G401 (cell line): ENCODE data around the gene HIF3A. TPM values are rescaled to one million over a fixed set of nuclear protein-coding genes. Genes with fewer than 3 reads are reported as not detected.
A peak's percentile ranks its signal among the peaks of the same experiment; 100 is the strongest.
"Not testable (repeated sequence)": the region's sequence is repeated elsewhere in the genome, so short reads cannot be mapped to it uniquely, and the experiment has no call there.

ENCODE experiments used
- DNase-seq: peaks from one replicate; pipeline ENCODE4 v3.0.0-alpha.2; 2015; ENCODE audit warnings: low spot score
- in situ Hi-C: cut with HindIII; loops from 2 replicates; pipeline ENCODE4 v1.10.0; 2016; ENCODE audit warnings: low sequenced_read_pairs, mixed read lengths
- total RNA-seq: library from RNA; depleted of rRNA; stranded (reverse); fragments of >200 nt; shearing (Covaris generic); gene quantifications from 2 replicates; pipeline ENCODE4 v1.2.3, GENCODE V29; 2014

Gene HIF3A
- total RNA-seq, 1 experiment from 2014 or later = not detected

DNA sequence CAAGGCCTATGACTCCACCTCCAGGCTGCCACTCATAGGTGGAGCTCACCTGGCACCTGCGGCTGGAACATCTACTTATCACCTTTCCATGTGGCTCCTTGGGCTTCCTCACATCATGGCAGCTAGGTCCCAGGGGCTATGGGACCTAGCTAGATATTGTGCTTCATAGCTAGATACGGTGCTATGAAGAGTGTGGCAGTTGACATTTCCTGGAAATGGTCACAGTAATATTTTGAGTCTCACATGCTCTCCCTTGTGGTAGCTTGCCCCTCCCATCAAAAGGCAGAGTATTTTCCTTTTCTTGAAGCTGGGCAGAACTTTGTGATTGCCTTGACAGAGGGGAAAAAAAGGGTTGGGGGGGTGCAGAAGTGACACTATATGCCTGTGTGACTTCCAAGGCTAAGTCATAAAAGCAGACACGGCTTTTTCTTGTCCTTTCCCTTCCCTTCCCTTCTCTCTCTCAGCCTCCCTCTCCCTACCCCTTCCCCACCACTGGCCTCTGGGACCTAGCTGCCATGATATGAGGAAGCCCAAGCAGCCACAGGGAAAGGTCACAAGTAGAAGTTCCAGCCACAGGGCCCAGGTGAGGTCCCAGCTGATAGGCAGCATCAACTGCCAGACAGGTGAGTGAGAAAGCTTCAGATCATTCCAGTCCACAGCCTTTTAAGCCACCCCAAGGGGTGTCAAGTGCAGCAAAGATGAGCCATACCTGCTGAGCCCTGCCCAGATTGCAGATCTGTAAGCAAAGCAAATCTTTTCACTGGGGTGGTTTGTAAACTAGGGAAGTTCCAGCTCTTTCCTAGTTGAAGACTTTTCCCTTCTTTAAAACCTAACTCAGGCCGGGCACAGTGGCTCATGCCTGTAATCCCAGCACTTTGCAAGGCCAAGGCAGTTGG is 6.9 kb upstream of the HIF3A start:
- in situ Hi-C loops = no loop called here
- no peak for DNase-seq

DNA sequence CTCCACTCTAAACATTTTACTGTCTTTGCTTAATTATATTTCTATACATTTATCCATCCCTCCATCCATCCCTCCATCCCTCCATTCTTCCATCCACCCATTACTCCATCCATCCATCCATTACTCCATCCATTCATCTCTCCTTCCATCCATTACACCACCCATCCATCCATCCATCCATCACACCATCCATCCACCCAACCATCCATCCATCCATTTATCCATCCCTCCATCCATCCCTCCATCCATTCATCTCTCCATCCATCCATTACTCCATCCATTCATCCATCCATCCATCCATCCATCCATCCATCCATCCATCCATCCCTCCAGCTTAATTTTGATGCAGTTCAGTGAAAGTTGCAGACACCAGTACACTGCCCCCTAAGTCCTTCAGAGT is 5.0 kb upstream of the HIF3A start:
- in situ Hi-C loops = no loop called here

DNA sequence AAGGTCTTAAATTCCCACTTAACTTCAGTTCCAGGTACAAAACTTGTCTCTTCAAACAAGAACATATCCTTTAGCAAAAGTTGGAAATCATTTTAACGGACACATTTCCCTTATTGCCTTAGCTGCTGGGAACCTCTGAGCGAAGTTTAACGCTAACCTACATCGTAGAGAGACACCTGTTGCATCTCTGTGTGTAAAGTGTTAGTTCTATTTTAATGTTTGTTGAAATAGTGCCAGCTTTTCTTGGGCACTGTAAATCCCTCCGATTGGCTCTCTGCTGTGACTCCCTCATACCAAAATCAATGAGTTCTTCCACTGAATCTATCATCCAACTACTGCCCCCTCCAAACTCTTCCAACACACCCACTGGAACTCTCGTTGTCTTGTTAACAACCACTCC is 2.3 kb upstream of the HIF3A start:
- in situ Hi-C loops = no loop called here
- no peak for DNase-seq

More for the DNA sequence above, 5.0 kb upstream of the HIF3A start:
- no peak for DNase-seq

DNA sequence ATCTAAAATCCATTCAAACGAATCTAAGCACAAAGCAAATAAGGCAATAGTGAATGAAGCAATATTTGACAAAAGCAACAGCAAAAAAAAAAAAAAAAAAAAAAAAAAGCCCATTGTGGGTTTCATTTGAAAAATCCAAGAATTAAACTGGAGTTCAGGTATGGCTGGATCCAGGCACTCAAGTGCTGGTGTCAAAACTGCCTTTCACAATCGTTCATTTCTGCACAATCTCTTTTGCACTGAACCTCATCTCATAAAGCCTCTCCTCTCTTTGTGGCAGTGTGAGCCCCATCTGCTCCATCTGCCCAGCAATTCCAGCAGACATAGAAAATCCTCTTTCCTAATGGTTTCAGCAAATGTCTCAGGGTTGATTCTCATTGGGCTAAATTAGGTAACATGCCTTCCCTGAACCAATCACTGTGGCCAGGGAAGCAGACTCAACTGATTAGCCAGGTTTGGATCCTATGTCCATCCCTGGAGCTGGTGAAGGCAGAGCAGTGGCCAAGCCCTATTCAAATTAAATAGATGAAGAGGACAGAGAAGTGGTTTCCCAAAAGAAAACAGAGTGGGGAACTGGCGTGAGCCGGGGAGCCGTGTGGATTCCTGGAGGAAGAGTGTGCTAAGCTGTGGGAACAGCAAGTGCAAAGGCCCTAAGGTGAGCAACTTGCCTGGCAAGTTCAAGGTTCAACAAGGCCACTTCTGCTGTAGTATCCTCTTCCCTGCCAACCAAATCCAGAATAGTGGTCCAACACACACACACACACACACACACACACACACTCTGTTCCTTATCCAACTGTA is 1.2 kb upstream of the HIF3A start:
- DNase-seq = no peak
- in situ Hi-C loops = no loop called here

DNA sequence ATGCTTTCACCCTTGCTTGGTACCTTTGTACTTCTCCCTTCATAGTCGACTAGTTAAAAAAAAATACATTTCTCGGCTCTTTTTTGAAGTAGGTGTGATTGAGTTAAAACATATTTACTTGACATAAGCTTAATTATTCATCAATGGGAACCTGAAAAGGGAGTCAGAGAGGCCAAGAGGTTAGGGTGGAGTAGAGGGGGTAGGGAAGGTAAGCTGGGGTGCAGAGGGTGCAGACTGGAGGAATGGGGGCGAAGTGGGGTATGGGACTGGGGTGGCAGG is 701 bp upstream of the HIF3A start:
- in situ Hi-C loops = no loop called here

DNA sequence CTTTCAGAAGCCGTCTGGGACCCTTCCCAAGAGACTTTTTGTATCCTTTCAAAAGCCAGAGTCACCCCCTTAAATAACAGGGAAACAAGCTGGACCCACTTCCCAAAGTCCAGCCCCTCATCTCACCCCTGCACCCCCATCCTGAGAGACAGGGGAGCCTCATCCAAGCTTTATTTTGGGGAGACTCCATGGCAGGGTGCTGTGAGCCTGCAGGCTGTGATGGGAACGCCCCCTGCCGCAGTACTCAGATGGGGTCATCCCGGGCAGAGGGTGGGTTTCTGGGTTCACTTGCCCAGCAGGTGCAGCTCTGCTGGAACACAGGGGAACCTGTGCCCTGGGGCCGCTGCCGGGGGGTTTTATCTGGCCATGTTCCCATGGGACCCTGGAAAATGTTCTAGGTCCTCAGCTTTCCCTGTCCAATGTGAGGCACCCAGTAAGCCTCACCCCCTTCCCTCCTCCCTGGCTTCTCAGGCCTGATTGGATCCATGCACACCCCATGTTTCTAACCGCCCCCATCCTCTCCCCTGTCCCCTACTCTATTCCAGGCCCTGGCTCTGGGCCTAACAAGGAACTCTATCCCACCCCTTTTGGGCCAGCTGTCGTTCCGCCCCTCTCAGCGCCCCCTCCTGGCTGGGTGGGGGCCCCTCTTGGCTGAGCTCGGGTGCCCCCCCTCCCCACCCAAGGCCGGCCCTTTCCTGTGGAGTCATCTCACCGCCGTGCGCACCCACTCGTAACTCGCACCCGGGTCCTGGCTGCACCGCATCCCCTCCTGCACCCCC is 1.0 kb downstream of the HIF3A start:
- in situ Hi-C loops = no loop called here
- peak; percentile 37 for DNase-seq

More for the DNA sequence above, 701 bp upstream of the HIF3A start:
- DNase-seq = no peak

DNA sequence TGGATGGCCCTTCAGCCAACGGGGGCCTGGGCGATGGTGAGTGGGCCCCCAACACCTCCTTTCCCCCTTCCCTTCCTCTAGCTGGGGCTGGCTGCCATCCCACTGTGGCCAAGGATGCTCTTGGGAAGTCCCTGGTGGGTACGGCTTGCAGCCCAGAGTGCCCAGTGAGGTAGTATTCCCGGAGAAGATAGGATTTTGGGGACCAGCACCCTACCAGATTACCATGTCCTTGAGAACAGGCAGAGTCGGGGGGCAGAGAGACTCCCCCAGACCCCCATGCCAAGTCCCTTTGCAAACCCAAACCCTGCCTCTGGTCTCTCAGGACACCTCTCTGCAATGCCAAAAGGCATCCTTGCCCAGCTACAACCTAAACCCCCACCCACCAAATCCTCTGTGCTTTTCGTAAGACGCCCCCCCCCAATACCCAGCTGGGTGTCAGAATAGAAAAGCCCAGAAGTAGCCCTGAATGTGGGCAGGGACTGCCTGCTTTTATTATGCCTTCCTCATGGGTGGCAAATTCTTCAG is 1.7 kb downstream of the HIF3A start:
- in situ Hi-C loops = no loop called here
- DNase-seq = no peak

DNA sequence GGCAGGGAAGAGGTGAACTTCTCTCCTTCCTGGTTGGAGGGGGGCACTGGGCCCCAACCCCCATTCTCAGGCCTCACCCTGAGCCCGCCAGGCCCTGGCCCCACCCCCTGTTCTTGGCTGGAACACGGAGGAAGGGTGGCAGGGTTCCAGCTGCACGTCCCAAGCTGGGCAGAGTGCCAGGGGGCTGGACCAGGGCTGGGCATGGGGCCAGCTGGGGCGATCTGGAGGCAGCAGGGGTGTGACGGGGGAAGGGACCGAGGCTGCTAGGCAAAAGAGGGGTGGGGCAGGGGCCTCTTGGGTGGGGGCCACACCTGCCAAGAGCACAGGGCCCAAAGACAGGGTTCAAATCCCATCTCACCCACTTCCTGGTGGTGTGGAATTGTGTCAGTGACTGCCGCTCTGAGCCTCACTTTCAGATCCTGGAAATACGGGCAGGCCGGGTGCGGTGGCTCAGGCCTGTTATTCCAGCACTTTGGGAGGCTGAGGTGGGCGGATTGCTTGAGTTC is 2.2 kb downstream of the HIF3A start:
- in situ Hi-C loops = no loop called here
- peak; percentile 22 for DNase-seq

DNA sequence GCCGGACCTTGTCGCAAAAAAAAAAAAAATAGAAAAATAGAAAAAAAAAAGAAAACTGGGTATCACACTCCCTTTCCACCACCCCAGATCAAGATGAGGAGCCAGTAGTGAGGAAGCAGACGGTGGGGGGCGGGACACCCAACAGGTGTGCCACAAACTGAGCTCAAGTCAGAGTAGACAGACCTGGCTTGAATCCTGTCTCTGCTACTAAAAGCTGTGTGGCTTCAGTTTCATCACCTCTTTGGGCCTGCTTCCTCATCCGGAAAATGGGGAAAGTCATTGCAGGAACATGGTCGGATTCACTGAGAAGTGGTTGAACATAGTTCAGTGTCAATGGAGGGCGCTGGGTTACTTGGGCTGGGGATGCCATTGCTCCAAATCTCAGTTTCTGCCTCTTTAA is 2.9 kb downstream of the HIF3A start:
- in situ Hi-C loops = no loop called here
- no peak for DNase-seq

DNA sequence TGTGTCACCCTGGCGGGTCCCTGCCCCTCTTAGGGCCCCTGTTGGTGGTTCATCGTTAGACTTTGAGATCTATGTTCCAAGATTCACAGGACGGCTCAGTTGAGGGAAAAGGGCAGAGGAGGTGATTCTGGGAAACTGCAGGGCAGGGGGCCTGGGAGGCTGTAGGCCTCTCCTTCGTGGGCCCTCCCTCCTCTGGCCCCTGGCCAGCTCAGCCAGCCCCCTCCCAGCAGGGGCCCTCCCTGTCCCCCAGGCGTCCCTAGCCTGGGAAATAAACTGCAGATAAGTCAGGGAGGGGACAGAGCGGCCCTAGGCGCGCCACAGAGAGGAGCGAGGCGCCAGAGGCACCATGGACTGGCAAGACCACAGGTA is 6.5 kb downstream of the HIF3A start:
- no peak for DNase-seq
- in situ Hi-C loops = no loop called here

DNA sequence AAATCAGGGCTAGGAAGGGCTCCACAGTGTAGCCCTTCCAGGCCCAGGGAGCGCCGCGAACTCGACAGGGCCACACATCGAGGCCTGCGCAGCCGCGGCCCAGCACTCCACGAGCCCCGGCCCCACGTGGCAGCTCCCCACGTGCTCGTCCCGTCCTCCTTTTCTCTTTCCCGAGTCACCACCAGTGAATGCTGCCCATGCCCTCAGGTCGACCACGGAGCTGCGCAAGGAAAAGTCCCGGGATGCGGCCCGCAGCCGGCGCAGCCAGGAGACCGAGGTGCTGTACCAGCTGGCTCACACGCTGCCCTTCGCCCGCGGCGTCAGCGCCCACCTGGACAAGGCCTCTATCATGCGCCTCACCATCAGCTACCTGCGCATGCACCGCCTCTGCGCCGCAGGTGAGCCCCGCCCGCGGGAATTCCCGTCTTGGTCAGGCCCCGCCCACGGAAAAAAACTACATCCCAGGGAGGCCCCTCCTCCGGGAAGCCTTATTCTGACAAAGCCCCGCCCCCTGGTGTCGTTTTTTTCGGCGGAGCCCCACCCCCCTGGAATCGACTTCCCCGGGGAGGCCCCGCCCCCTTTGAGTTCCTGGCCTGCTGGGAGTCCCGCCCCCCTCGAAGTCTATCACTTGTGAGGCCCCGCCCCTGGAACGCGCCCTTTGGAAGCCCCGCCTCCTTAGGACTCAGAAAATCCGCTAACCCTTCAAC is 7.0 kb downstream of the HIF3A start:
- in situ Hi-C loops = no loop called here
- DNase-seq = no peak

DNA sequence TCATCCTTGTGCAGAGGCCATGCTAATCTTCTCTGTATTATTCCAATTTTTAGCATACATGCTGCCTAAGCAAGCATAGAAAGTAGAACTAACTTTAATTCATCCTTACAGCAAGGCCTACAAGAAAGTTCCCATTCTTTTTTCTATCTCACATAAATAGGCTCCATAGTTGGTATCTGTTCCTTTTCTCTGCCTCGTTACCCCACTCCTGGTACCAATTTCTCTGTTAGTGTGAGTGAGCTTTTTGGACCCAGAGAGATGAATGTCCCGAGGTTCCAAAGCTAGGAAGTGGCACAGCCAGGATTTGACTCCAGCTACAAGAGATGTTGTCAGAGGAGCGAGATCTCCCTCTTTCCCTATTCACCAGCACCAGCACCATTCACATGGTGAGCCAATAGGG is 9.7 kb downstream of the HIF3A start:
- in situ Hi-C loops = no loop called here

DNA sequence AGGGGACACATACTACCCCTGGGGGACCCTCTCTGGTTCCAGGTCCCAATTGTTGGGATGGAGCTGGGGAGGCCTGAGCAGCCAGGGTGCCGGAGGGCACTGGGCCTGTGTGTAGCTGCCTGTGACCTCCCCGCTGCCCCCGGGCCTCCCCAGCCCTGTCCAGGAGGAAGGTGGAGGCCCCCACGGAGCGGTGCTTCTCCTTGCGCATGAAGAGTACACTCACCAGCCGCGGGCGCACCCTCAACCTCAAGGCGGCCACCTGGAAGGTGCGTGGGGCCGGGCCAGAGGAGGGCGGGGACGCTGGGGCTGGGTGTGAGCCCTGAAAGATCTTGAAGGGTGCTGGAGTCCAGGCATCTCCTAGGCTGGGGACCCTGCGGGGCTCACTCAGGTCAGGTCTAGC is 11.7 kb downstream of the HIF3A start:
- in situ Hi-C loops = no loop called here
- no peak for DNase-seq

More for the DNA sequence above, 9.7 kb downstream of the HIF3A start:
- no peak for DNase-seq

DNA sequence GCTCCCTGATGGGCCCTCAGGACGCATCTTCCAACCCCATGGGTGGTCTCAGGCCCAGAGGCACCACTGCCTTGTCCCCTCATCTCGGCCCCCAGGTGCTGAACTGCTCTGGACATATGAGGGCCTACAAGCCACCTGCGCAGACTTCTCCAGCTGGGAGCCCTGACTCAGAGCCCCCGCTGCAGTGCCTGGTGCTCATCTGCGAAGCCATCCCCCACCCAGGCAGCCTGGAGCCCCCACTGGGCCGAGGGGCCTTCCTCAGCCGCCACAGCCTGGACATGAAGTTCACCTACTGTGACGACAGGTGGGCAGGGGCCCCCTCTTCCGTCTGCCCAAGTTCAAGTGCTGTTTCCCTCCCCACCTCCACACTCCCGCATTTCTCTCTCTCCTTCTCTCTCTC is 12.2 kb downstream of the HIF3A start:
- in situ Hi-C loops = no loop called here
- DNase-seq = no peak

DNA sequence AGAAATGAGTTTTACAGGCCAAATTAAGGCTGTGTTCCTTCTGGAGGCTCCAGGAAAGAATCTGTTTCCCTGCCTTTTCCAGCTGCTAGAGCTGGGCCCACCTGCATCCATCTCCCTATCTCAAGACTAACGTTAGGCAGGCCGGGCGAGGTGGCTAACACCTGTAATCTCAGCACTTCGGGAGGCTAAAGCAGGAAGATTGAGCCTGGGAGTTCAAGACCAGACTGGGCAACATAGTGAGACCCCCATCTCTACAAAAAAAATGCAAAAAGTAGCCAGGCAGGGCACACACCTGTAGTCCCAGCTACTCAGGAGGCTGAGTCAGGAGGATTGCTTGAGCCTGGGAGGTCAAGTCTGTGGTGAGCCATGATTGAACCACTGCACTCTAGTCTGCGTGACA is 14.6 kb downstream of the HIF3A start:
- DNase-seq = no peak

DNA sequence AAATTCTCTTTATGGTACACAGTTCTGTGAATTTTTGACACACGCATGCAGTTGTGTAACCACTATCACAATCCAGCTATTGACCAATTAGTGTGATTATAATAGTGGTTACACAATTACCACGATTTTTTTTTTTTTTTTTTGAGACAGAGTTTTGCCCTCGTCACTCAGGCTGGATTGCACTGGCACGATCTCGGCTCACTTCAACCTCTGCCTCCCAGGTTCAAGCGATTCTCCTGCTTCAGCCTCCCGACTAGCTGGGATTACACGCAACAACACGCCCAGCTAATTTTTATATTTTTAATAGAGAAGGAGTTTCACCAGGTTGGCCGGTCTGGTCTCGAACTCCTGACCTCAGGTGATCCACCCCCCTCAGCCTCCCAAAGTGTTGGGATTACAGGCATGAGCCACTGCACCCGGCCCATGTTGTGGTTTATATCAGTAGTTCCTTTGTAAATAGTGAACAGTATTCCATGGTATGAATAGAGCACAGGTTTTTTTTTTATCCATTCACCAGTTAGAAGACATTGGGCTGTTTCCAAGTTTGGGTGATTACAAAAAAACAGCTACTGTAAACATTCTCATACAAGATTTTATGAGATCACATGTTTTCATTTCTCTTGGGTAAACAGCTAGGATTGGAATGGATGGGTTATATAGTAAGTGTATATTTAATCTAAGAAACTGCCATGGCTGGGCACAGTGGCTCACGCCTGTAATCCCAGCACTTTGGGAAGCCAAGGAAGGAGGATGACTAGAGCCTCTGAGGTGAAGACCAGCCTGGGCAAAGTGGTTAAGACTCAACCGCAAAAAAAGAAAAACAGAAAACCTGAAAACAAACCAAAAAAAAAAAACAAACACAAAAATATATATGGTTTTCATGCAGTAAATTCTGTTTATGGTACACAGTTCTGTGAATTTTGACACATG is 17.0 kb downstream of the HIF3A start:
- DNase-seq, in situ Hi-C loops: not testable (repeated sequence)

More for the DNA sequence above, 14.6 kb downstream of the HIF3A start:
- in situ Hi-C loops = no loop called here

DNA sequence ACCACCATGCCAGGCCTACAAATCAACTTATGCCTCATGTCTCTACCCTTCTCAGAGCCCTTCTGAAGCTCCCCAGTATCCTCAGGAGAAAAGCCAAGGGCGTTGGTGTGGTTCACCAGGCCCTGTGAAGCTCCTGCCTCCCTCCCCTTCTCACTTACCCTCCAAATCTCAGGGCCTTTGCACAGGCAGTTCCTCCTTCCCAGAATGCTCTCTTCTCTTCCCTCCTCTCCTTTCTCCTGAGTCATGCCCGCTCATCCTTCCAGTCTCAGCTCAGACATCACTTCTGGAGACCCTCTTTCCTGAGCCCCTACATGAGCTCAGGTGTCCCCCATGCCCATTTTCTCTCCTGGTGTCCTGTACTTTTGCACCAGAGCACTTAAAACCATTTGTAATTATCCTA is 20.5 kb downstream of the HIF3A start:
- in situ Hi-C loops = no loop called here
- no peak for DNase-seq

DNA sequence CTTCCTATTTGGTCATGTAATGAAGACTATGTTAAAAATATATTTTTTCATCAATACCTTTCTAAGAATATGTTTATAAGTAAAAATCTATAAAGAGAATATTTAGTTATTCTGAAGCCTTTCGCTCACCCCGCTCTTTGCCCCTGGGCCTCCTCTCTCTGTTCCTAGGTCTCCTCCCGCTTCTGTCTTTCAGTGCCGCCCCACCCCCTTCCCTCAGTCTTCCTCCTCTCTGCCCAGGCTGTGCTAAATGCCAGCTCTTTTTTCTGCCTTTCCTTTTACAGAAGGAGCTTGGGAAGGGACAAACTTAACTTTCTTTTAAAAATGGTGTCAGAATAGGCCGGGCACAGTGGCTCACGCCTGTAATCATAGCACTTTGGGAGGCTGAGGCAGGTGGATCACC is 22.8 kb downstream of the HIF3A start:
- in situ Hi-C loops = no loop called here
- no peak for DNase-seq
